AG04450 (cell line): Measurements from ENCODE around the gene CLTCL1. TPM values are rescaled to one million over a fixed set of nuclear protein-coding genes. Genes with fewer than 3 reads are reported as not detected.

Source experiments
- CTCF ChIA-PET: fragments of 300-600, 350-600 bp; formaldehyde crosslinking; extraction: SDS; loops from one replicate; lab custom pipeline; 2022; ENCODE audit warnings: antibody characterized with exemption, inconsistent platforms; lab: Charles Lee
- POLR2A ChIA-PET: fragments of 350-600 bp; formaldehyde crosslinking; extraction: SDS; loops from one replicate; lab custom pipeline; 2021; ENCODE audit warnings: antibody characterized with exemption, inconsistent platforms; lab: Yijun Ruan, JAX
- DNase-seq: peaks from one replicate; pipeline ENCODE4 v3.0.0-alpha.2; 2011; ENCODE audit warnings: low read depth, low spot score
- H3K27ac ChIP-seq: one replicate; pipeline ENCODE4 v1.5.1; 2012; ENCODE audit warnings: low read depth, low read length, control low read depth
- H3K27me3 ChIP-seq: one replicate; pipeline ENCODE4 v1.6.0; 2012; ENCODE audit warnings: low read length; ENCODE audit not compliant: control insufficient read depth, insufficient read depth
- H3K4me3 ChIP-seq: 2 replicates; pipeline ENCODE4 v1.5.1; 2011; ENCODE audit warnings: mild to moderate bottlenecking, low read depth, low read length, control low read depth
- H3K9me3 ChIP-seq: 2 replicates; pipeline ENCODE4 v1.5.1; 2012; ENCODE audit warnings: low read length; ENCODE audit not compliant: control insufficient read depth, insufficient read depth
- CTCF ChIP-seq: IDR thresholded peaks from 2 replicates; pipeline ENCODE4 v1.5.1; 2011; ENCODE audit warnings: low read depth, low read length, control low read depth, inconsistent platforms
- polyA plus RNA-seq: library from polyadenylated mRNA; depleted of rRNA; stranded (reverse); fragments of >200 nt; gene quantifications from 2 replicates; pipeline ENCODE4 v1.2.3, GENCODE V29; 2011

The CLTCL1 gene
- polyA plus RNA-seq, 1 experiment: 6.6 TPM

- ChIA-PET CTCF (no interaction called here), POLR2A (interaction anchor here (1.5 kb wide), 1 partner anchor 112 kb away, joined by 6 read pairs; the partner anchor contains the start of gene SLC25A1)
- no peak for TF ChIP-seq CTCF
- Histone ChIP-seq H3K27me3 (no peaks in the 10 kb centered on the region), H3K9me3 (no peaks in the 10 kb centered on the region), H3K4me3 (peak overlapping the region; percentile 71), H3K27ac (no peak overlapping the region)
- DNase-seq: no peak
These were observed 910 bp downstream of the CLTCL1 start for GRCh38 chr22:19290400-19291217.

GRCh38 chr22:19289475-19290161, 1.9 kb downstream of the CLTCL1 start:
- ChIA-PET CTCF (no interaction called here), POLR2A (no interaction called here)
- H3K4me3 ChIP-seq: no peak overlapping the region
- H3K27ac ChIP-seq: no peak overlapping the region
- H3K27me3 ChIP-seq: no peaks in the 10 kb centered on the region
- no peak for TF ChIP-seq CTCF
- peak; percentile 24 for DNase-seq
- no peaks in the 10 kb centered on the region for H3K9me3 ChIP-seq

- POLR2A ChIA-PET: no interaction called here
- Histone ChIP-seq H3K27me3 (no peaks in the 10 kb centered on the region), H3K4me3 (no peak overlapping the region), H3K27ac (peak overlapping the region; percentile 52), H3K9me3 (no peaks in the 10 kb centered on the region)
- CTCF ChIA-PET: interaction anchor here (0.8 to 3.6 kb wide), 2 partner anchors 108 to 342 kb away, joined by 6 to 12 read pairs; no protein-coding TSS in a partner anchor
- peak; percentile 61 for DNase-seq
- TF ChIP-seq CTCF: no peak
These were observed 3.6 kb downstream of the CLTCL1 start for GRCh38 chr22:19287889-19288288.

GRCh38 chr22:19287076-19287707, 4.3 kb downstream of the CLTCL1 start:
- ChIA-PET POLR2A (no interaction called here), CTCF (interaction anchor here (1.1 to 3.6 kb wide), 3 partner anchors 13 to 342 kb away, joined by 3 to 12 read pairs (median 3); no protein-coding TSS in a partner anchor)
- no peak overlapping the region for H3K4me3 ChIP-seq
- H3K9me3 ChIP-seq: no peaks in the 10 kb centered on the region
- H3K27me3 ChIP-seq: no peaks in the 10 kb centered on the region
- TF ChIP-seq CTCF: no peak
- DNase-seq: peak; percentile 30
- peak overlapping the region; percentile 52 for H3K27ac ChIP-seq
